Fibroblast of upper back skin (primary cell): ENCODE results near the gene HNRNPM.
"Not testable (repeated sequence)": the region's sequence is repeated elsewhere in the genome, so short reads cannot be mapped to it uniquely, and the experiment has no call there.

Experiments used
- DNase-seq: peaks from one replicate; pipeline ENCODE4 v3.0.0-alpha.2; 2013

The HNRNPM gene

GRCh38 chr19:8429044-8429443, 15.7 kb upstream of the HNRNPM start:
- no peak for DNase-seq

GRCh38 chr19:8429826-8430225, 14.9 kb upstream of the HNRNPM start:
- DNase-seq, result no peak

GRCh38 chr19:8430650-8431049, 14.1 kb upstream of the HNRNPM start:
- no peak for DNase-seq

GRCh38 chr19:8438236-8438635, 6.5 kb upstream of the HNRNPM start:
- DNase-seq, result no peak

GRCh38 chr19:8441725-8442544, 2.8 kb upstream of the HNRNPM start:
- DNase-seq, result no peak

GRCh38 chr19:8444140-8444676, 567 bp upstream of the HNRNPM start:
- DNase-seq, result not testable (repeated sequence)

- no peak for DNase-seq
Measured at GRCh38 chr19:8445488-8446001, 770 bp downstream of the HNRNPM start.

GRCh38 chr19:8446061-8446709, 1.4 kb downstream of the HNRNPM start:
- DNase-seq, result no peak

GRCh38 chr19:8449830-8450229, 5.1 kb downstream of the HNRNPM start:
- DNase-seq, result no peak

- DNase-seq, result no peak
Measured at GRCh38 chr19:8451377-8451776, 6.6 kb downstream of the HNRNPM start.

GRCh38 chr19:8451885-8452284, 7.1 kb downstream of the HNRNPM start:
- peak; percentile 57 for DNase-seq

GRCh38 chr19:8452446-8453123, 7.8 kb downstream of the HNRNPM start:
- DNase-seq, result no peak

GRCh38 chr19:8453616-8454015, 8.8 kb downstream of the HNRNPM start:
- no peak for DNase-seq

GRCh38 chr19:8454218-8454617, 9.4 kb downstream of the HNRNPM start:
- no peak for DNase-seq

- DNase-seq, result no peak
Measured at GRCh38 chr19:8455018-8455417, 10.2 kb downstream of the HNRNPM start.

- no peak for DNase-seq
Measured at GRCh38 chr19:8456064-8456463, 11.3 kb downstream of the HNRNPM start.

- DNase-seq, result no peak
Measured at GRCh38 chr19:8457209-8457608, 12.4 kb downstream of the HNRNPM start.

GRCh38 chr19:8457827-8458226, 13.1 kb downstream of the HNRNPM start:
- DNase-seq, result no peak

GRCh38 chr19:8458380-8458779, 13.6 kb downstream of the HNRNPM start:
- no peak for DNase-seq

GRCh38 chr19:8459095-8459494, 14.3 kb downstream of the HNRNPM start:
- DNase-seq, result no peak

GRCh38 chr19:8459520-8460270, 14.9 kb downstream of the HNRNPM start:
- DNase-seq, result peak; percentile 47

- peak; percentile 27 for DNase-seq
Measured at GRCh38 chr19:8460516-8461298, 15.9 kb downstream of the HNRNPM start.
